ENCODE data around the gene WDFY1.

DNA sequence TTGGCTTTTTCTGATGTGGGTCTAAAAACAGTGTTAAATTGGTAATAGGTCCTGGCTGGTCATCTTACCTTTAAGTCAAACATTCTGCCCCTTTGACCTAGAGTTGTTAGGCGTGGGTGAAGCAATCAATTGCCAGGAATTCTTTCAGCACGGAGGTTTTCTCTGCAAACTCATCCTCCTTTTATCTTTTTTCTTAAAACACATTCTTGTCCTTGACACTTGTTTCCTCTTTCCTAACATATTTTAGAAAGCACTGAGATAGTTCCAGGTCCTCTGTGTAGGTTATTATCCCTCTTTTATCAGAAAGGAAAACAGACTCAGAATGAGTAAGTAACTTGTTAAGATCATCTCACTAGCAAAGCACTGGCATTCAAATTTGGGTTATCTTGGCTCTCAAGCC lies 89.1 kb downstream of the WDFY1 start:
- TF ChIP-seq, protein P1, sequence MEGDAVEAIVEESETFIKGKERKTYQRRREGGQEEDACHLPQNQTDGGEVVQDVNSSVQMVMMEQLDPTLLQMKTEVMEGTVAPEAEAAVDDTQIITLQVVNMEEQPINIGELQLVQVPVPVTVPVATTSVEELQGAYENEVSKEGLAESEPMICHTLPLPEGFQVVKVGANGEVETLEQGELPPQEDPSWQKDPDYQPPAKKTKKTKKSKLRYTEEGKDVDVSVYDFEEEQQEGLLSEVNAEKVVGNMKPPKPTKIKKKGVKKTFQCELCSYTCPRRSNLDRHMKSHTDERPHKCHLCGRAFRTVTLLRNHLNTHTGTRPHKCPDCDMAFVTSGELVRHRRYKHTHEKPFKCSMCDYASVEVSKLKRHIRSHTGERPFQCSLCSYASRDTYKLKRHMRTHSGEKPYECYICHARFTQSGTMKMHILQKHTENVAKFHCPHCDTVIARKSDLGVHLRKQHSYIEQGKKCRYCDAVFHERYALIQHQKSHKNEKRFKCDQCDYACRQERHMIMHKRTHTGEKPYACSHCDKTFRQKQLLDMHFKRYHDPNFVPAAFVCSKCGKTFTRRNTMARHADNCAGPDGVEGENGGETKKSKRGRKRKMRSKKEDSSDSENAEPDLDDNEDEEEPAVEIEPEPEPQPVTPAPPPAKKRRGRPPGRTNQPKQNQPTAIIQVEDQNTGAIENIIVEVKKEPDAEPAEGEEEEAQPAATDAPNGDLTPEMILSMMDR (conservative IDR thresholded peaks at IDR 0.05), result no peak
- no peak for TF ChIP-seq ZFX (IDR thresholded peaks at IDR 0.05)

All from C4-2B (cell line).